Glutamatergic neuron (in vitro differentiated cells): ENCODE measurements around the gene LMOD1. TPM values are rescaled to one million over a fixed set of nuclear protein-coding genes. Genes with fewer than 3 reads are reported as not detected.

Experiments
- DNase-seq: peaks from one replicate; pipeline ENCODE4 v3.0.0; 2022
- H3K27ac Mint-ChIP-seq: one replicate; pipeline ENCODE4 v1.8.0; 2020; ENCODE audit warnings: mild to moderate bottlenecking, mixed read lengths, inconsistent platforms; ENCODE audit not compliant: unreplicated experiment
- H3K27me3 Mint-ChIP-seq: one replicate; pipeline ENCODE4 v1.8.0; 2020; ENCODE audit warnings: mild to moderate bottlenecking, moderate library complexity, mixed read lengths, inconsistent platforms; ENCODE audit not compliant: unreplicated experiment
- H3K36me3 Mint-ChIP-seq: one replicate; pipeline ENCODE4 v1.8.0; 2020; ENCODE audit warnings: mild to moderate bottlenecking, mixed read lengths, inconsistent platforms; ENCODE audit not compliant: unreplicated experiment
- H3K4me1 Mint-ChIP-seq: one replicate; pipeline ENCODE4 v1.8.0; 2020; ENCODE audit warnings: mild to moderate bottlenecking, low read depth, mixed read lengths, inconsistent platforms; ENCODE audit not compliant: unreplicated experiment
- H3K4me3 Mint-ChIP-seq: one replicate; pipeline ENCODE4 v1.8.0; 2020; ENCODE audit warnings: mild to moderate bottlenecking, mixed read lengths, inconsistent platforms; ENCODE audit not compliant: unreplicated experiment
- H3K9me3 Mint-ChIP-seq: one replicate; pipeline ENCODE4 v1.8.0; 2020; ENCODE audit warnings: mild to moderate bottlenecking, moderate library complexity, mixed read lengths, inconsistent platforms; ENCODE audit not compliant: unreplicated experiment
- CTCF ChIP-seq: fragments of 200-600 bp; sonication (generic); IDR thresholded peaks from one replicate; pipeline ENCODE4 v1.5.0; 2021; ENCODE audit not compliant: partially characterized antibody, unreplicated experiment
- microRNA-seq: library from miRNA; unstranded; fragments of <30 nt; microRNA quantifications from one replicate; pipeline ENCODE4, GENCODE V29; 2020; ENCODE audit not compliant: unreplicated experiment
- total RNA-seq: library from RNA; stranded (reverse); fragmentation: NEBNext Ultra II Directional; extraction: Animal tissue kit (Norgen Biotek cat#: 25700); gene quantifications from one replicate; pipeline ENCODE4 v1.2.1, GENCODE V29; 2021; ENCODE audit not compliant: unreplicated experiment

Gene LMOD1
- total RNA-seq, 1 donor from 2014 or later: 0.20 TPM

GRCh38 chr1:201848230-201848629 is 98.1 kb downstream of the LMOD1 start:
- DNase-seq: no peak
- Mint-ChIP-seq H3K9me3 (no peaks in the 10 kb centered on the region), H3K4me1 (no peaks in the 10 kb centered on the region), H3K27me3 (no peaks in the 10 kb centered on the region), H3K36me3 (no peaks in the 10 kb centered on the region), H3K4me3 (no peak overlapping the region), H3K27ac (no peak overlapping the region)
- TF ChIP-seq CTCF: no peak

- Mint-ChIP-seq H3K4me3 (no peak overlapping the region), H3K27me3 (no peaks in the 10 kb centered on the region), H3K36me3 (no peaks in the 10 kb centered on the region), H3K27ac (no peak overlapping the region), H3K4me1 (no peaks in the 10 kb centered on the region), H3K9me3 (no peaks in the 10 kb centered on the region)
- no peak for DNase-seq
- TF ChIP-seq CTCF: no peak
These were observed 99.2 kb downstream of the LMOD1 start for GRCh38 chr1:201847150-201847549.

Small RNA genes within 50 kb of the gene (microRNA-seq; reads per million reads assigned to microRNA genes)
- gene MIR6739: 0.41 reads per million

Other genes with a start within 250 kb of the LMOD1 start
- 97.8 TPM for gene IPO9, start 117.4 kb downstream of the LMOD1 start, total RNA-seq
- 2.9 TPM for gene SHISA4, start 57.6 kb downstream of the LMOD1 start, total RNA-seq
- gene TIMM17A, start 9.0 kb upstream of the LMOD1 start, total RNA-seq: 69.8 TPM
- 42.4 TPM for gene RNPEP, start 36.1 kb upstream of the LMOD1 start, total RNA-seq
- gene ELF3, start 64.0 kb upstream of the LMOD1 start, total RNA-seq: 0.96 TPM
- not detected for gene GPR37L1, start 176.4 kb upstream of the LMOD1 start, total RNA-seq
- 160 TPM for gene ARL8A, start 198.2 kb upstream of the LMOD1 start, total RNA-seq
- not detected for gene PTPN7, start 214.1 kb upstream of the LMOD1 start, total RNA-seq
- gene LGR6, start 247.3 kb upstream of the LMOD1 start, total RNA-seq: 0.37 TPM